ENCODE data around the gene LTF.

DNA sequence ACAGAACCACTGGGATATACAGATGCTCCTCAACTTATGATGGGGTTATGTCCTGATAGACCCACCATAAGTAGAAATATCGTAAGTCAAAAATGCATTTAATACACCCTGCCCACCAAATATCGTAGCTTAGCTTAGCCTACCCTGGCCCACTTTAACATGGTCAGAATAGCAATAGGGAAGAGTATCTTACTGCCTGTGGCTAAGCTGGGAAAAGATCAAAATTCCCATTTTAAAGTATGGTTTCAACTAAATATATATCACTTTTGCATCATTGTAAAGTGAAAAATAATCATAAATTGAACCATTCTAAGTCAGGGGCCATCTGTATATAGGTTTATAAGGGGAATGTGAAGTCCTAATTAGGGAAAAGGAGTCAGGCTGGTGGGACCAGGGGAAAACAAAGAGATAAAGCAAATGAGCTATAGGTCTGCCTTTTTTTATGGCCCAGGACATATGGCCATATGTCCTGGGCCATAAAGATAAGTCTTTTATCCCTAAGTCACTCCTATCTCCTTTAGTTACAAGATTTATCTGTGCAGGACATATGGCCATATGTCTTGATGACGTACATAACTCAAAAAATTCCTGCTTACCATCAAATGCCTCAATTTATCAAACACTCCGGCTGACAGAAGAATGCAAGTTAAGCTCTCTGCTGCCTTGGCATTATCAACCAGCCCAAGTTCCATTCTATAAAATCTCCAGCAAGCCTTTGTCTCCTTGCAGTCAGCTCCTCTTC, 44.3 kb upstream of the LTF start:
- TF ChIP-seq, protein P1, sequence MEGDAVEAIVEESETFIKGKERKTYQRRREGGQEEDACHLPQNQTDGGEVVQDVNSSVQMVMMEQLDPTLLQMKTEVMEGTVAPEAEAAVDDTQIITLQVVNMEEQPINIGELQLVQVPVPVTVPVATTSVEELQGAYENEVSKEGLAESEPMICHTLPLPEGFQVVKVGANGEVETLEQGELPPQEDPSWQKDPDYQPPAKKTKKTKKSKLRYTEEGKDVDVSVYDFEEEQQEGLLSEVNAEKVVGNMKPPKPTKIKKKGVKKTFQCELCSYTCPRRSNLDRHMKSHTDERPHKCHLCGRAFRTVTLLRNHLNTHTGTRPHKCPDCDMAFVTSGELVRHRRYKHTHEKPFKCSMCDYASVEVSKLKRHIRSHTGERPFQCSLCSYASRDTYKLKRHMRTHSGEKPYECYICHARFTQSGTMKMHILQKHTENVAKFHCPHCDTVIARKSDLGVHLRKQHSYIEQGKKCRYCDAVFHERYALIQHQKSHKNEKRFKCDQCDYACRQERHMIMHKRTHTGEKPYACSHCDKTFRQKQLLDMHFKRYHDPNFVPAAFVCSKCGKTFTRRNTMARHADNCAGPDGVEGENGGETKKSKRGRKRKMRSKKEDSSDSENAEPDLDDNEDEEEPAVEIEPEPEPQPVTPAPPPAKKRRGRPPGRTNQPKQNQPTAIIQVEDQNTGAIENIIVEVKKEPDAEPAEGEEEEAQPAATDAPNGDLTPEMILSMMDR (IDR thresholded peaks at IDR 0.05) = no peak
- TF ChIP-seq EZH2 (IDR thresholded peaks at IDR 0.05; ENCODE audit: borderline replicate concordance, insufficient read depth, low read depth, low read length, poor library complexity, severe bottlenecking) = no peak
